T-helper 9 cell (primary cell): ENCODE results near the gene PTPRCAP.
"Not testable (repeated sequence)": the region's sequence is repeated elsewhere in the genome, so short reads cannot be mapped to it uniquely, and the experiment has no call there.

ENCODE experiments used
- DNase-seq: peaks from one replicate; pipeline ENCODE4 v3.0.0-alpha.2; 2020

PTPRCAP gene

GRCh38 chr11:67440229-67441097, 3.0 kb upstream of the PTPRCAP start:
- DNase-seq, result no peak

GRCh38 chr11:67439321-67440228, 2.1 kb upstream of the PTPRCAP start:
- DNase-seq, result no peak

GRCh38 chr11:67438158-67438902, 848 bp upstream of the PTPRCAP start:
- DNase-seq, result peak; percentile 69

GRCh38 chr11:67437809-67438157, 301 bp upstream of the PTPRCAP start:
- DNase-seq, result no peak

- peak; percentile 45 for DNase-seq
These were observed 912 bp downstream of the PTPRCAP start for GRCh38 chr11:67436459-67437081.

GRCh38 chr11:67435727-67436458, 1.6 kb downstream of the PTPRCAP start:
- no peak for DNase-seq

- no peak for DNase-seq
These were observed 2.3 kb downstream of the PTPRCAP start for GRCh38 chr11:67435031-67435726.

GRCh38 chr11:67434395-67434881, 3.0 kb downstream of the PTPRCAP start:
- no peak for DNase-seq

- DNase-seq, result no peak
These were observed 3.7 kb downstream of the PTPRCAP start for GRCh38 chr11:67433536-67434394.

- no peak for DNase-seq
These were observed 4.7 kb downstream of the PTPRCAP start for GRCh38 chr11:67432655-67433349.

- DNase-seq, result no peak
These were observed 5.9 kb downstream of the PTPRCAP start for GRCh38 chr11:67431346-67432249.

GRCh38 chr11:67429722-67430121, 7.8 kb downstream of the PTPRCAP start:
- no peak for DNase-seq

GRCh38 chr11:67429038-67429668, 8.3 kb downstream of the PTPRCAP start:
- DNase-seq, result no peak

GRCh38 chr11:67428052-67429001, 9.2 kb downstream of the PTPRCAP start, which contains the start of gene RPS6KB2:
Gene RPS6KB2 (plus strand): TSS chr11:67428494. CDS start chr11:67428546, 52 bp downstream.
- peak; percentile 100 for DNase-seq

- not testable (repeated sequence) for DNase-seq
These were observed 10.1 kb downstream of the PTPRCAP start for GRCh38 chr11:67427364-67427859.
